Right lobe of liver (tissue), 4 donors: ENCODE data around the gene SAG.

Experiments used
- POLR2A ChIP-seq: fragments of 450-650 bp; IDR thresholded peaks from one replicate; pipeline ENCODE4 v1.6.1; 2017; ENCODE audit warnings: antibody characterized with exemption, mild to moderate bottlenecking
- TF ChIP-seq, protein P1 (sequence below), 4 donors: fragments of 200-600 bp in 3 of 4; fragments of 450-650 bp in 1 of 4; IDR thresholded peaks; one replicate each; pipeline versions ENCODE4 v1.5.1 to v1.8.0; 2016 to 2022; ENCODE audit warnings: antibody characterized with exemption in 4 of 4, mild to moderate bottlenecking in 2 of 4
- donor health status: DM: no; HTN: no; CAD: no.
- donor health status: DM: no; HTN: no; CAD: no.
- donor health status: DM: no; HTN: yes; CAD: no.

DNA sequence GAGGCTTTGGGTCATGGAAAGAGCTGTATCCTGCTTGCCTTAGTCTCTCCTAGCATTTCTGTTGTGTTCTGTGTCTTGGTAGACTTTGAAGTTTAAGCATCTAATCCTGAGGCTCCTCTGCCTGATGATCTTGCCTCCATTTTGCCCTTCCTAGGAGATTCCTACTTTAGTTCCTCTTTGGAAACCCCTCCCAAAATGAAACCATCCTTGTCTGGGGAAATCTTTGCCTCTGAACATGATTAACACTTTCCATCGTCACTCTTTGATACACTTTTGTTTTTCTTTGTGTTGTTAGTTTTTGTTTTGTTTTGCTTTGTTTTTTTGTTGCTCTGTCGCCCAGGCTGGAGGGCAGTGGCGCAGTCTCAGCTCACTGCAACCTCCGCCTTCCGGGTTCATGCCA, 47.0 kb upstream of the SAG start:
- TF ChIP-seq, protein P1, sequence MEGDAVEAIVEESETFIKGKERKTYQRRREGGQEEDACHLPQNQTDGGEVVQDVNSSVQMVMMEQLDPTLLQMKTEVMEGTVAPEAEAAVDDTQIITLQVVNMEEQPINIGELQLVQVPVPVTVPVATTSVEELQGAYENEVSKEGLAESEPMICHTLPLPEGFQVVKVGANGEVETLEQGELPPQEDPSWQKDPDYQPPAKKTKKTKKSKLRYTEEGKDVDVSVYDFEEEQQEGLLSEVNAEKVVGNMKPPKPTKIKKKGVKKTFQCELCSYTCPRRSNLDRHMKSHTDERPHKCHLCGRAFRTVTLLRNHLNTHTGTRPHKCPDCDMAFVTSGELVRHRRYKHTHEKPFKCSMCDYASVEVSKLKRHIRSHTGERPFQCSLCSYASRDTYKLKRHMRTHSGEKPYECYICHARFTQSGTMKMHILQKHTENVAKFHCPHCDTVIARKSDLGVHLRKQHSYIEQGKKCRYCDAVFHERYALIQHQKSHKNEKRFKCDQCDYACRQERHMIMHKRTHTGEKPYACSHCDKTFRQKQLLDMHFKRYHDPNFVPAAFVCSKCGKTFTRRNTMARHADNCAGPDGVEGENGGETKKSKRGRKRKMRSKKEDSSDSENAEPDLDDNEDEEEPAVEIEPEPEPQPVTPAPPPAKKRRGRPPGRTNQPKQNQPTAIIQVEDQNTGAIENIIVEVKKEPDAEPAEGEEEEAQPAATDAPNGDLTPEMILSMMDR (IDR thresholded peaks at IDR 0.05) = no peak
- no peak for TF ChIP-seq POLR2A
